Stomach (tissue), 19 donors: Measurements from ENCODE around the gene CFP. TPM values are rescaled to one million over a fixed set of nuclear protein-coding genes. Genes with fewer than 3 reads are reported as not detected.
A peak's percentile ranks its signal among the peaks of the same experiment; 100 is the strongest.
"Not testable (repeated sequence)": the region's sequence is repeated elsewhere in the genome, so short reads cannot be mapped to it uniquely, and the experiment has no call there.

ENCODE experiments used
- DNase-seq, 2 donors: peaks; one replicate each; pipeline versions ENCODE4 v3.0.0 to v3.0.0-alpha.2; 2013 to 2019
- H3K27ac ChIP-seq, 5 donors: fragments of 200-600 bp in 4 of 5; sonication (generic) in 4 of 5; one replicate each; pipeline ENCODE4 v1.5.1; 2013 to 2019; ENCODE audit warnings: mild to moderate bottlenecking in 1 of 5, moderate library complexity in 1 of 5
- H3K27me3 ChIP-seq, 3 donors: fragments of 200-600 bp; sonication (generic); one replicate each; pipeline ENCODE4 v1.5.1; 2017 to 2019; ENCODE audit warnings: mixed run types in 1 of 3
- H3K36me3 ChIP-seq, 4 donors: fragments of 200-600 bp; sonication (generic); 1 replicate in 3 of 4; 2 replicates in 1 of 4; pipeline ENCODE4 v1.5.1; 2016 to 2019
- H3K4me1 ChIP-seq, 4 donors: fragments of 200-600 bp; sonication (generic); one replicate each; pipeline ENCODE4 v1.5.1; 2016 to 2019
- H3K4me3 ChIP-seq, 4 donors: fragments of 200-600 bp; sonication (generic) in 3 of 4; one replicate each; pipeline ENCODE4 v1.5.1; 2016 to 2019; ENCODE audit warnings: mild to moderate bottlenecking in 1 of 4
- H3K9me3 ChIP-seq, 4 donors: fragments of 200-600 bp; sonication (generic); one replicate each; pipeline ENCODE4 v1.5.1; 2016 to 2019
- CTCF ChIP-seq, 7 experiments: fragments of 450-650 bp in 4 of 7; fragments of 200-600 bp in 3 of 7; sonication (generic) in 3 of 7; IDR thresholded peaks; one replicate each; pipeline ENCODE4 v1.5.1; 2016 to 2019; ENCODE audit warnings: antibody characterized with exemption in 7 of 7, control low read depth in 2 of 7, mild to moderate bottlenecking in 1 of 7
- EP300 ChIP-seq: sonication (generic); formaldehyde crosslinking; IDR thresholded peaks from one replicate; pipeline ENCODE4 v1.6.1; 2017; ENCODE audit warnings: antibody characterized with exemption
- POLR2A ChIP-seq, 4 donors: fragments of 450-650 bp; IDR thresholded peaks; one replicate each; pipeline ENCODE4 v1.6.1; 2016; ENCODE audit warnings: antibody characterized with exemption in 4 of 4, control low read depth in 2 of 4, mild to moderate bottlenecking in 1 of 4, moderate library complexity in 1 of 4
- POLR2AphosphoS5 ChIP-seq, 3 donors: sonication (generic); formaldehyde crosslinking; IDR thresholded peaks; one replicate each; pipeline ENCODE4 v1.6.1; 2016; ENCODE audit warnings: antibody characterized with exemption in 3 of 3
- WGBS, 5 donors: extraction: QIAGEN DNeasy Blood & Tissue Kit in 3 of 5; methylation state at CpG; one replicate each; pipeline versions ENCODE4 v1.1.5 to v1.1.7; 2013 to 2018; 5-methylcytosine and 5-hydroxymethylcytosine counted together
- intact Hi-C: fragments of 100-400 bp; cut with DNase I; formaldehyde crosslinking; loops from one replicate; pipeline ENCODE4 v1.15.1; 2023; ENCODE audit warnings: low total_unique reads
- long read RNA-seq, 10 donors: transcript quantifications; one replicate each; lab custom pipeline, GENCODE V29; 2026
- polyA plus RNA-seq, 3 donors: library from polyadenylated mRNA; stranded (reverse); fragments of 200-250 nt; gene quantifications; one replicate each; pipeline ENCODE4 v1.2.3, GENCODE V29; 2013
- total RNA-seq, 5 donors: library from RNA; depleted of rRNA; stranded (reverse); fragments of >200 nt; gene quantifications; one replicate each; pipeline versions ENCODE4 v1.1.0 to v1.2.3, GENCODE V29; 2014 to 2016
- donor health status: healthy with polysubstance abuse.
- donor health status: Bipolar disorder and iron deficiency.
- donor health status: healthy.

CFP gene
- 1 to 10 TPM in 2 of 5 donors, not detected in 3; 1.2 to 3.3 TPM for total RNA-seq
- polyA plus RNA-seq = 1 to 10 TPM; 1.4 to 3.4 (median 3.1) TPM
- long read RNA-seq, donor 1 = 0 reads
- long read RNA-seq, donor 2, partial matches to known transcripts = 0 of 3 reads
- long read RNA-seq, donor 2, other reads (novel, unspliced or antisense) = 0 of 3 reads
- long read RNA-seq, donor 3 = 0 reads
- long read RNA-seq, donor 4 = 0 reads
- long read RNA-seq, donor 5, partial matches to known transcripts = 0 of 1 reads
- long read RNA-seq, donor 5, other reads (novel, unspliced or antisense) = 0 of 1 reads
- long read RNA-seq, donor 6, partial matches to known transcripts = 0 of 1 reads
- long read RNA-seq, donor 6, other reads (novel, unspliced or antisense) = 0 of 1 reads
- long read RNA-seq, donor 7, partial matches to known transcripts = 0 of 1 reads
- long read RNA-seq, donor 7, other reads (novel, unspliced or antisense) = 0 of 1 reads
- long read RNA-seq, donor 8 = 0 reads
- long read RNA-seq, donor 9 = 0 reads
- long read RNA-seq, donor 10 = 0 reads

- H3K27ac ChIP-seq = peak within 1 kb of the TSS in 1 of 5 donors; percentile 48
- H3K4me3 ChIP-seq = peak within 1 kb of the TSS in 2 of 4 donors; percentile 13 to 16
- intact Hi-C loops = no loop called here
- peaks cover 0 to 10% (median 3%) of the 10 kb centered on the region in 4 donors for H3K36me3 ChIP-seq
- no peaks in the 10 kb centered on the region for H3K4me1 ChIP-seq
- H3K9me3 ChIP-seq = no peaks in the 10 kb centered on the region
- DNase-seq = no peak
- no peaks in the 10 kb centered on the region for H3K27me3 ChIP-seq
- TF ChIP-seq POLR2A (IDR thresholded peaks at IDR 0.05) (no peak), POLR2AphosphoS5 (IDR thresholded peaks at IDR 0.05) (no peak), CTCF (IDR thresholded peaks at IDR 0.05) (no peak)
- WGBS, 5 donors = 31 to 62% (median 58%) methylated on average over 4 to 14 of the region's 14 CpGs
Observed at GRCh38 chrX:47629419-47630200, at the start of gene CFP. Gene CFP, minus strand, starts transcription at chrX:47629930. Its CDS starts 86 bp downstream, at chrX:47629844.

- not testable (repeated sequence) for DNase-seq
- 60 to 70% (median 65%) methylated on average over 7 of the region's 7 CpGs for WGBS, 5 donors
Observed at GRCh38 chrX:47675959-47676859, 46.5 kb upstream of the CFP start.

GRCh38 chrX:47674776-47675175 is 45.0 kb upstream of the CFP start:
- no peak for DNase-seq
- intact Hi-C loops = no loop called here
- no peak overlapping the region for H3K27ac ChIP-seq
- no peak for TF ChIP-seq POLR2AphosphoS5 (IDR thresholded peaks at IDR 0.05)
- TF ChIP-seq CTCF (IDR thresholded peaks at IDR 0.05) = no peak
- no peak for TF ChIP-seq EP300
- no peak for TF ChIP-seq POLR2A (IDR thresholded peaks at IDR 0.05)
- no peaks in the 10 kb centered on the region for H3K36me3 ChIP-seq
- WGBS, 5 donors = 72 to 92% (median 83%) methylated on average over 5 of the region's 5 CpGs
- peaks cover 0 to 6% (median 0%) of the 10 kb centered on the region in 3 donors for H3K27me3 ChIP-seq
- H3K9me3 ChIP-seq = peaks cover 0 to 27% (median 4%) of the 10 kb centered on the region in 4 donors
- H3K4me3 ChIP-seq = no peak overlapping the region
- no peaks in the 10 kb centered on the region for H3K4me1 ChIP-seq

More at GRCh38 chrX:47675959-47676859, 46.5 kb upstream of the CFP start:
- intact Hi-C loops, H3K36me3 ChIP-seq, H3K27me3 ChIP-seq, H3K4me3 ChIP-seq, H3K27ac ChIP-seq, H3K4me1 ChIP-seq: not testable (repeated sequence)
- H3K9me3 ChIP-seq = peaks cover 0 to 23% (median 4%) of the 10 kb centered on the region in 4 donors

GRCh38 chrX:47665797-47666196 is 36.1 kb upstream of the CFP start:
- DNase-seq, H3K4me1 ChIP-seq, H3K27me3 ChIP-seq, H3K9me3 ChIP-seq, intact Hi-C loops, H3K4me3 ChIP-seq, H3K36me3 ChIP-seq, H3K27ac ChIP-seq: not testable (repeated sequence)
- 67 to 94% (median 87%) methylated on average over 4 of the region's 4 CpGs for WGBS, 5 donors

GRCh38 chrX:47664737-47665136 is 35.0 kb upstream of the CFP start:
- intact Hi-C loops = no loop called here
- 74 to 82% (median 80%) methylated on average over 5 of the region's 5 CpGs for WGBS, 5 donors
- Histone ChIP-seq H3K27ac (no peak overlapping the region), H3K9me3 (no peaks in the 10 kb centered on the region), H3K36me3 (no peaks in the 10 kb centered on the region), H3K4me3 (no peak overlapping the region), H3K27me3 (no peaks in the 10 kb centered on the region), H3K4me1 (no peaks in the 10 kb centered on the region)
- DNase-seq = no peak
- TF ChIP-seq EP300 (no peak), POLR2AphosphoS5 (IDR thresholded peaks at IDR 0.05) (no peak), CTCF (IDR thresholded peaks at IDR 0.05) (no peak), POLR2A (IDR thresholded peaks at IDR 0.05) (no peak)
